WTC11 (cell line): Measurements from ENCODE around the gene GDPD3.

Experiments used
- CTCF ChIP-seq: fragments of 200-600 bp; IDR thresholded peaks from 2 replicates; pipeline ENCODE4 v1.8.0; 2022; ENCODE audit warnings: antibody characterized with exemption
- GRHL2 ChIP-seq: fragments of 250-450 bp; sonication (Bioruptor Pico); IDR thresholded peaks from 2 replicates; pipeline ENCODE4 v1.8.0; 2022; ENCODE audit warnings: mild to moderate bottlenecking, moderate library complexity; ENCODE audit not compliant: insufficient replicate concordance, severe bottlenecking
- IRF2 ChIP-seq: sonication (generic); formaldehyde crosslinking; IDR thresholded peaks from 2 replicates; pipeline ENCODE4 v1.8.0; 2022; ENCODE audit warnings: low read depth, missing genetic modification reagents, borderline replicate concordance
- JAZF1 ChIP-seq: fragments of 250-450 bp; sonication (Bioruptor Pico); IDR thresholded peaks from 2 replicates; pipeline ENCODE4 v1.9.0; 2021; ENCODE audit warnings: moderate library complexity, mild to moderate bottlenecking, inconsistent platforms
- NR1H2 ChIP-seq: sonication (generic); formaldehyde crosslinking; IDR thresholded peaks from 2 replicates; pipeline ENCODE4 v1.9.0; 2021; ENCODE audit warnings: mild to moderate bottlenecking, moderate library complexity, missing genetic modification reagents
- ZNF138 ChIP-seq: sonication (generic); formaldehyde crosslinking; conservative IDR thresholded peaks from 2 replicates; pipeline ENCODE4 v1.8.1; 2022; ENCODE audit warnings: mild to moderate bottlenecking, moderate library complexity, missing genetic modification reagents
- ZNF396 ChIP-seq: fragments of 250-450 bp; sonication (Bioruptor Pico); IDR thresholded peaks from 2 replicates; pipeline ENCODE4 v1.8.0; 2021; ENCODE audit warnings: mild to moderate bottlenecking, moderate library complexity, borderline replicate concordance

DNA sequence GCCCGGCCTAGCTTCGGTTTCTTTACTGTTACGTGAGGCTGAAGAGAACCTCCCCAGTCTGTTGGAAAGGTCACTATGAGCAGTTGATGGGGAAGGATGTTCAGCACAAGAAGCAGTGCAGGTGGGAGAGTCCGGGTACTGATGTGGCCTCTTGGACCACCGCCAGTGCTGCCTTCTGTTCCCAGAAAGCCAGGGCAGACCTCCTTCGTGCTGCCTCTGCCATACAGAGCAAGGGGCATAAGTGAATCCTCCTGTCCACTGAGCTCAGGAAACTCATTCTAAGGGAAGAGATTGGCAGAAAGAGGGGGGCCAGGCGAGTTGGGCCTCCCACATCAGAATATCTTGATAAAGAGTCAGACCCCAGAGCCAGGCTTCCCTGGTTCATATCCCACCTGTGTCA is 33.9 kb downstream of the GDPD3 start:
- TF ChIP-seq CTCF (no peak), NR1H2 (CRISPR knock-in tag) (no peak), GRHL2 (CRISPR knock-in tag) (no peak), IRF2 (no peak), ZNF138 (no peak), ZNF396 (CRISPR knock-in tag) (no peak), JAZF1 (no peak)
